Panc1 (cell line): ENCODE data around the gene GNAI1. TPM values are rescaled to one million over a fixed set of nuclear protein-coding genes. Genes with fewer than 3 reads are reported as not detected.

Experiments
- ATAC-seq: fragments of 200-7000 bp; cut with Tn5 transposase; 2 replicates; pipeline ENCODE4 v1.9.1; 2020; ENCODE audit warnings: mild to moderate bottlenecking, moderate library complexity
- BruUV-seq: library from RNA; stranded (reverse); fragments of 400-500 nt; replicated peaks from 2 replicates; lab custom pipeline; 2021; lab: Mats Ljungman, UMichigan
- CTCF ChIA-PET: fragments of 300-600 bp; sonication (Branson Sonifier 250); formaldehyde crosslinking; loops from one replicate; lab custom pipeline; 2022; ENCODE audit warnings: antibody characterized with exemption; lab: Charles Lee
- POLR2A ChIA-PET: fragments of 300-600 bp; sonication (Branson Sonifier 250); formaldehyde crosslinking; loops from one replicate; lab custom pipeline; 2022; ENCODE audit warnings: antibody characterized with exemption; lab: Charles Lee
- DNase-seq: peaks from one replicate; pipeline ENCODE4 v3.0.0-alpha.2; 2010; ENCODE audit warnings: low read depth, low spot score
- H3K27ac ChIP-seq: 2 replicates; pipeline ENCODE4 v1.5.1; 2011; ENCODE audit warnings: mild to moderate bottlenecking, low read length, inconsistent platforms
- H3K27me3 ChIP-seq: fragments of 200-500 bp; sonication (Bioruptor generic); 2 replicates; pipeline ENCODE4 v1.6.0; 2014; ENCODE audit warnings: low read length, inconsistent platforms; ENCODE audit not compliant: control insufficient read depth, insufficient read depth
- H3K36me3 ChIP-seq: fragments of 200-500 bp; sonication (Bioruptor generic); 2 replicates; pipeline ENCODE4 v1.5.1; 2014; ENCODE audit warnings: inconsistent platforms, mild to moderate bottlenecking, low read length, moderate library complexity; ENCODE audit not compliant: control insufficient read depth, insufficient read depth
- H3K4me1 ChIP-seq: 2 replicates; pipeline ENCODE4 v1.5.1; 2011; ENCODE audit warnings: inconsistent platforms, mild to moderate bottlenecking, low read length, moderate library complexity; ENCODE audit not compliant: control insufficient read depth, insufficient read depth
- H3K4me3 ChIP-seq, 2 experiments: 2 replicates each; pipeline ENCODE4 v1.5.1; 2011 to 2012; ENCODE audit warnings: low read depth in 2 of 2, low read length in 2 of 2, mild to moderate bottlenecking in 2 of 2, inconsistent platforms in 1 of 2, moderate library complexity in 1 of 2
- H3K9me3 ChIP-seq: fragments of 200-500 bp; sonication (Bioruptor generic); 2 replicates; pipeline ENCODE4 v1.5.1; 2014; ENCODE audit warnings: low read depth, mild to moderate bottlenecking, inconsistent platforms, low read length, moderate library complexity; ENCODE audit not compliant: control insufficient read depth, insufficient read depth
- CTCF ChIP-seq: fragments of 450-650 bp; IDR thresholded peaks from 2 replicates; pipeline ENCODE4 v1.5.1; 2017; ENCODE audit warnings: mild to moderate bottlenecking
- POLR2AphosphoS5 ChIP-seq: IDR thresholded peaks from 2 replicates; pipeline ENCODE4 v1.6.1; 2012; ENCODE audit warnings: mild to moderate bottlenecking, low read depth, low read length, moderate library complexity
- REST ChIP-seq, 2 experiments: IDR thresholded peaks; 2 replicates each; pipeline ENCODE4 v1.6.1; 2011 to 2012; ENCODE audit warnings: low read depth in 2 of 2, control low read depth in 1 of 2, low read length in 1 of 2, mild to moderate bottlenecking in 1 of 2, moderate library complexity in 1 of 2; ENCODE audit not compliant: insufficient read depth in 1 of 2
- SIN3A ChIP-seq: IDR thresholded peaks from 2 replicates; pipeline ENCODE4 v1.6.1; 2012; ENCODE audit warnings: low read depth, mild to moderate bottlenecking, low read length, moderate library complexity, borderline replicate concordance; ENCODE audit not compliant: insufficient read depth
- TCF7L2 ChIP-seq: IDR thresholded peaks from 2 replicates; pipeline ENCODE4 v1.6.1; 2011; ENCODE audit warnings: mild to moderate bottlenecking, low read depth, low read length, inconsistent platforms
- in situ Hi-C: cut with HindIII; loops from 2 replicates; pipeline ENCODE4 v1.10.0; 2016; ENCODE audit warnings: low sequenced_read_pairs, low pct_unique_long_range_greater_than_20kb
- intact Hi-C: fragments of 100-400 bp; cut with micrococcal nuclease; formaldehyde crosslinking; loops from one replicate; pipeline ENCODE4 v1.10.0; 2022; ENCODE audit not compliant: unreplicated experiment
- total RNA-seq: library from RNA; stranded (reverse); gene quantifications from one replicate; pipeline ENCODE4 v1.2.1, GENCODE V29; 2021; ENCODE audit not compliant: unreplicated experiment

Gene GNAI1
- total RNA-seq, 1 experiment from 2014 or later, result 19.2 TPM

DNA sequence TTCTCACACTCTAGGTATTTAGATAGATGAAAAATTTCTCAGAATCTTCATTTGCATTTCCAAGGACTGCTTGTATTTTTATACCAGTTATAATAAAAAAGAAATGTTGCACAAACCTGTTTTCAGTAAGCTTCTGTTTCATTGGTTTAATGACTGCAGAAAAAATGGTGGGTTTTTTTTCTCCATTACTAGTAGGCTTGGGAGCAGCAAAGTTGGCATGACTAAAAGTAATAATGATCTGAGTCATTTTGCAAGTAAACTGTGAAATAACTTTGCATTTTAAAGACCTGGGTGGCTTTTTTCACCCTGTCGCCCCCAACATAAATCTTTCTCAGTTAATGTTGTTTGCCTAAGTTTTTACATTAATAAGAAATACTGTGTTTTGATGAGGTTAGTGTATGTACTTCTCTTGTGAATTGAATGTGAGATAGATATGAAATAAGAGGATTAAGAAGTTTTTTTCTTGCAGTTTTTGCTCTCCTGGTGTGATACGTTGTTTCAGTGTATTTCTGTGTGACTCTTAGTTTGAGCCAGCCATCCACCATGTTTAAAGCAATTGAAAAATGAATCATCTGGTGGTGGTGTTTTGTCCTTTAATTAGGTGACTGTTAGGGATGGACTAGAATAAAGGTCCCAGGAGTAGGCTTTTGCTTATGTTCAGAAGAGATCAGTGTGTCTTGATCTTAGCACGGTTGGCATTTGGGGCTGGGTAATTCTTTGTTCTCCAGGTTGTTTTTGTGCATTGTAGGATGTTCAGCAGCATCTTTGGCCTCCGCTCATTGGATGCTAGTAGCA, 1.8 kb downstream of the GNAI1 start:
- Histone ChIP-seq H3K4me3 (peak overlapping the region; percentile 65 to 94), H3K27me3 (no peaks in the 10 kb centered on the region), H3K9me3 (no peaks in the 10 kb centered on the region), H3K27ac (peak overlapping the region; percentile 78), H3K4me1 (peaks cover 28% of the 10 kb centered on the region), H3K36me3 (peaks cover 2% of the 10 kb centered on the region; the same call in 1 of the 2 replicates)
- ATAC-seq (no peak), DNase-seq (no peak)
- no peak for TF ChIP-seq CTCF
- TF ChIP-seq POLR2AphosphoS5, result no peak
- no peak for TF ChIP-seq TCF7L2
- no peak for TF ChIP-seq REST (IDR thresholded peaks at IDR 0.05; ENCODE audit: insufficient read depth in 1 of 2, low read depth in 2 of 2, low read length in 1 of 2)
- TF ChIP-seq SIN3A, result no peak
- in situ Hi-C loops (no loop called here), intact Hi-C loops (no loop called here)
- TSS peak; percentile 72 for BruUV-seq
- ChIA-PET CTCF (no interaction called here), POLR2A (no interaction called here)

DNA sequence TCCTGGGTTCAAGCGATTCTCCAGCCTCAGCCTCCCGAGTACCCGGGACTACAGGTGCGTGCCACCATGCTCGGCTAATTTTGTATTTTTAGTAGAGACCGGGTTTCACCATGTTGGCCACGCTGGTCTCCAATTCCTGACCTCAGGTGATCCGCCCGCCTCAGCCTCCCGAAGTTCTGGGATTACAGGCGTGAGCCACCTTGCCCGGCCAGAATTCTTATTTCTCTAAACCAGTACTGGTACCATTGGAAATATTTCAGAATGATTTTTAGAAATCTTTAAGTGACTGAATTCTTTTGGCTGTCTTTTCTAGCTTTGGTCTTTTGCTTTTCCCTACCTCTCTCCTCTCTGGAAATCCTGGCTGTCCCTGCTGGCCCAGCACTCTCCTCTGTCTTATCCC, 2.8 kb downstream of the GNAI1 start:
- BruUV-seq, result no TSS peak
- no peak for ATAC-seq
- in situ Hi-C loops (no loop called here), intact Hi-C loops (no loop called here)
- H3K27ac ChIP-seq, result no peak overlapping the region
- ChIA-PET CTCF (no interaction called here), POLR2A (no interaction called here)
- H3K4me3 ChIP-seq, result no peak overlapping the region
- peaks cover 28% of the 10 kb centered on the region for H3K4me1 ChIP-seq
- H3K27me3 ChIP-seq, result no peaks in the 10 kb centered on the region
- H3K9me3 ChIP-seq, result no peaks in the 10 kb centered on the region
- no peak for DNase-seq
- no peak for TF ChIP-seq TCF7L2
- no peak for TF ChIP-seq SIN3A
- no peak for TF ChIP-seq POLR2AphosphoS5
- no peak for TF ChIP-seq CTCF
- no peak for TF ChIP-seq REST (IDR thresholded peaks at IDR 0.05; ENCODE audit: insufficient read depth in 1 of 2, low read depth in 2 of 2, low read length in 1 of 2)
- peaks cover 2% of the 10 kb centered on the region; the same call in 1 of the 2 replicates for H3K36me3 ChIP-seq
